T1000 (cell line): ENCODE measurements around the gene ARID1B.

ENCODE experiments used
- DNase-seq: peaks from one replicate; lab custom pipeline; 2025; ENCODE audit warnings: mixed read lengths; lab: John Stamatoyannopoulos, UW

ARID1B gene

DNA sequence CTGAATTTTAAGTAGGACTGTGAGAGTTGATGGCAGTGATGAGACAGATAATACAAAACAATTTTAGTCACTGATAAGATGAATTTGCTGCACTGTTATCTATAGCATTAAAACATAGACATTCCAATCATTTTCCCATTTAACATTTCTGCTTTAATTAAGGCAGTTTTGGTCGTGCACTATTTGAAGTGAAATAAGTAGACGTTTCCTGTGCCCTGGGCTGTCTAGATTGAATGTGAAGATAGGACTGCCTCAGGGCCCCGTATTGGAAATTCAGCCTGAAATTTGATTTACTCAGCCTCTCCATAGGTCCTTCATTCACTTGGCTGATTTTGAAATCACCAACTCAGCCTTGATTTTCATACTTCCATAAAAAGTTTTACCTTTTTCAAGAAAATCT lies 48.3 kb downstream of the ARID1B start:
- DNase-seq = no peak

DNA sequence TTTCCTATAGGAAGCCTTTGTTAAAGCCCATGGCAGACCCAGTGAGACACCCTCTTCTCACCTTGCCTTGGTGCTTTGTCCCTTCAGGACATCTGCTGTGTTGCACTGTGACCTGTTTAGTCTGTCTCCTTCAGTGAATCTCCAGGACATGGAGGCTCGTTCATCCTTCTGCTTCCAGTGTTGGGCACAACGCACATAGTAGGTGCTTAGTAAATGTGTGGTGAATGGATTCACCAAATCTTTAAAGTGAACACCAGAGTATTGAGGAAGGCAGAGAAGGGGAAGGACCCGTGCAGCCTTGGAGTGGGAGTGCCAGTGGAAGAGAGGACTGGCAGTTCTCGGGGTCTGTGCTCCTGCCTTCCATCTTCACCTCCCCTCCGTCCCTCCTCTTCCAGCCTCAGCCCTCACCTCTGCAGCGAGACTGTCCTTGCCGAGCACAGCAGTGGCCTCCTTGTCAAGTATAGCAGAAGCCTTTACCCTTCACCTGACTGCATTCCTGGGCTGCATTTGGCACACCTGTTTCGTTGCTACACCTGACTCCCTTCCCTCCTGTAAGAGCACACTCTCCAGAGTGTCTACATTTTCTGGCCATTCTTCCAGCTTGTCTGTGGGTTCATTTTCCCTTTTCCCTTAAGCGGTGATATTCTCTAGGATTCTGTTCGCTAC lies 49.2 kb downstream of the ARID1B start:
- DNase-seq = no peak

DNA sequence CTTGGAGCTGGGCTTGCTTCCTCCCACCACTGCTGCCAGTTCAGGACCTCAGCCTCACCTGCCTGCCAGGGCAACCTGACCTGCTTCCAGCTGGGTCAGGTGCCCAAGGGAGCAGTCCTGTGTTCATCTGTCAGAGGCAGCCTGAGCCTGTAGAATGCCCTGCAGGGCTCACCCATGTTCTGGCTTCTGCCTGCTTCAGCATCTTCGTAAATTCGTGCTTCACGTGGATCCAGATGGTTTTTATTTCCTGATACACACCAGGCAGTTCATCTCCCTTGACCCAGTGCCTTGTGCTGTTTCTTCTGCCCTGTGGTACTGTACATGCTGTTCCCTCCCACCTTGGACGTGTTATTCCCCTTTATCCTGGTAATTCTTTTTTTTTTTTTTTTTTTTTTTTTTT lies 50.2 kb downstream of the ARID1B start:
- no peak for DNase-seq

DNA sequence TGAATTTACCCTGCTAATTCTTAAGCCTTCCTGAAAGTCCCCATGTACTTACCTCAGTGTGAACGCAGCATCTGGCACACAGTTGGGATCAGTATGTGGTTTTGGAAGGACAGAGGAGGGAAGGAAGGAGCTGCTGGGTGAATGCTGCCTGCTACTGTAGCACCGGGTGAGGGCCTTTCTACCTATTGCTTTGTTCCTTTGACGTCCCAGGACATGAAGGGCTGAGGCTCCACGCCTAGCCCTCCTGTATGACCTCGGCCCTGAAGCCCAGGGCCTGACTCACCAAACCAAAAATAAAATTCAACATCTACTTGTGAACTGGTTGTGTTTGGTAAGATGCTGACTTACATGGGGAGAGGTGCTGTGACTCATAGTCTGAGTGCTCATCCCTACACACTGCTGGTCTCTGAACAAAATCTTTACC lies 51.1 kb downstream of the ARID1B start:
- peak; percentile 32 for DNase-seq

DNA sequence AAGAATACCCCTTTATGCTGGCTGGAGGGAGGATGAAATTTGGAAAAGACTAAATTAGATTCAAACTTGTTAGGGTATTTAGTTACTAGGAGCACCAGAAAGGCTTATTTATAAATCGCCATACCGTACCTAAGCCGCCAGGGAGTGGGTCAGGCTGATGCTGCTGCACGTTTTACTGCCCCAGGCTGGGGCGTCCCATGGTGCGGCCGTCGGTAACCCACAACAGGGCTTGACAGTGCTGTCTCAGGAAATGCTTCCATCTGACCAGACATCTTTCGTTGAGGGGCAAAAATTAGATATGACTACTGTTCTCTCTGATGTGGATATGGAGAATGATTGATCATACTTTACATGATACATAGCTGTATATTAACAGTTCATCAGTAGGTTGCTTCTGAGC lies 52.9 kb downstream of the ARID1B start:
- no peak for DNase-seq

DNA sequence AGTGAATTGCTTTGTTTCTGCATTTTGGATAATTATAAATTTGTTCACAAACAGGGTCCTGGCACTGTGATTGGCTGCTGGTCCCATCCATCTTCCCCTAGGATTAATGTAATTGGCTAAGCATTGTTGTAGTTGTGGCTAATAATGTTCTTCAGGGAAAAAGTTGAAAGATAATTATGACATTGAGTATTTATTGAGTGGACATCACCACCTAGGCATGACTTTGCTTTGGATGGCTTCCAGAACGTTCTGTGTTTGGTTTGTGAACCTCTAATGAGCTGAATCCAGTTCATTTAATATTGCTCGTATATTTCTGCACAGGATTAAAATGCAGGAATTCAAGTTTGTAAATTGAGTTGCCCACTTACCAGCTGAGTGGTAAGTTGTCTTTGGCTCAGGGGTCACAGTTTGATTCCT lies 55.1 kb downstream of the ARID1B start:
- no peak for DNase-seq

DNA sequence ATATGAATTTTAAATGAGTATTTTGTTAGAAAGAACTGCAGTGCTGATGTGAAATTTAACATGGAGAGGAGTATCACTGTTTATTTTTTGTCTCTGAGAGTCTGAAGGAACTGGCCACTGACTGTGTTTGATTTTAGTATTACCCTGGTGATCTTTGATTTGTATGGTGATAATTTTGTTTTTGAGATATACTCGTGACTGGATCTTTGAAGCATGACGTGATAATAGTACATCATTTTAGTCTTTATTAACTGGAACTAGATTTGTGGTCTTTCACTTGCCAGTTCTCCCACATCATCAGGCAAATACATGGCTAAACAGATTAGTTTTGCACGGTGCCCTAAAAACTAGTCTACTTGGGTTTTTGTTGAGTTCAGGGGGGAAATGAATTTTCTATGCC lies 55.5 kb downstream of the ARID1B start:
- DNase-seq = no peak

DNA sequence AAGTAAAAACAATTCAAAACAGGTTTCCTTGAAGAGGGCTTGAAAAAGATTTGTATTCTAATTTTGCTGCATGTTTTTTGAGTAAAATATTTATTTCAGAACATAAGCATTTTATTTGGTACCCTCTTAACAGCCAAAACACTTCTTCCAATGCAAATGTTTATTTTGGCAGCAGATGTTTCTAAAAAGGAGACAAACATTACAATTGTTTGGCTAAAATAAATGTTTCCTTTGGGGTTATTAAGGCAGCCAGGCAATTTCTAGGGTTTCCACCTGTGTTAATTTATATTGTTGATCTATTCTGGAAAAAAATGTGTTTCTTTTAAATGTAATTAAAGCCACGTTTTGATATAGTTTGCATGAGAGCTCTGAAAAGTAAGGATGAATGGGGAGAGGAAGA lies 56.6 kb downstream of the ARID1B start:
- DNase-seq = no peak

DNA sequence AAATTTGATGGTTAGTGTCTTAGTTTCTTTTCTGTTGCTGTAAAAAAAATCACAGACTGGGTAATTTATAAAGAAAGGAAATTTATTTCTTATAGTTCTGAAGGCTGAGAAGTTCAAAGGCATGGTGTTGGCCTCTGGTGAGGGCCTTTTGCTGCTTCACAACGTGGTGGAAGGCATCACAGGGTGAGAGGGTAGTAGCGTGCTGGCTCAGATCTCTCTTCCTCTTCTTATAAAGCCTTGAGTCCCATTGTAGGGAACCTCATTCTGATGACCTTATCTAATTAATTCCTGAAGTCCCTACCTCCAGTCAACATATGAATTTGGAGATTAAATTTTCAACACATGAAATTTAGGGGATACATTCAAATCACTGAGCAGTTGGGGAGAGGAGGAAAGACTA lies 62.0 kb downstream of the ARID1B start:
- no peak for DNase-seq

DNA sequence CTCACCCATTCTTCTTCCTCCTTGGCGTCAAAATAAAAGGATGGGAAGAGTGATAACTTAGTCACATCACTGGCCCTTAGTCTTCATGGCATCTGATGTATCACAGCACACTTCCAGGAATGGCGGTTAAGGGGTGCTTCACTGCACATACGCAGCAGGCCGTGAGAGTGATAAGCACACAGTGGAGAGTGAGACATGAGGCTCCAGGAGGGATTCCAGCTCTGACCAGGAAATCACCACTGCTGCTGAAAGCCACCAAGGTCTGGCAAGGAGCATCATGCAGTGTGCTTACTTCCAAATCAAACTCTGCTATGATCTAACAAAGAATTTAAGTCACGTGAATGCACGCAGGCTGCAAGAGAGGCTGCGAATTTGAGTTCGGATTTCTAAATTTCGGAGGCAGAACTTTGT lies 62.4 kb downstream of the ARID1B start:
- DNase-seq = no peak

DNA sequence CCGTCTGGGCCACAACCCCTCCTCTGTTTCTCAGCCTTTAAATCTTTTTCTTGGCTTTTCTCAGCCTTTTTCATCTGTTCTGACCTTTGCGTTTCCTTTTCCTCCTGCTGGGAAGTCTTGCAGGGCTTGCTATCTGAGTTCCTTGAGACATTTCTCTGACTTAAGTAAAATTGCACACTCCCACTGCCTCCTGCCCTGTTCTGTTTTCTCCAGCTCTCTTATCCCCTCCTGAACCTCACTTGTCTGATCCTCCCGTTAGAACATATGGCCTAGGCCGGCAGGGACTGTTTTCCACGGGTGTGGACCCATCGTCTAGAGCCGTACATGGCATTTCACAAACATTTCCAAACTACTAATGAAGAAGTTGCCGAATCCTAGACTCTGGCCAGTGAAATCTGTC lies 63.0 kb downstream of the ARID1B start:
- no peak for DNase-seq

DNA sequence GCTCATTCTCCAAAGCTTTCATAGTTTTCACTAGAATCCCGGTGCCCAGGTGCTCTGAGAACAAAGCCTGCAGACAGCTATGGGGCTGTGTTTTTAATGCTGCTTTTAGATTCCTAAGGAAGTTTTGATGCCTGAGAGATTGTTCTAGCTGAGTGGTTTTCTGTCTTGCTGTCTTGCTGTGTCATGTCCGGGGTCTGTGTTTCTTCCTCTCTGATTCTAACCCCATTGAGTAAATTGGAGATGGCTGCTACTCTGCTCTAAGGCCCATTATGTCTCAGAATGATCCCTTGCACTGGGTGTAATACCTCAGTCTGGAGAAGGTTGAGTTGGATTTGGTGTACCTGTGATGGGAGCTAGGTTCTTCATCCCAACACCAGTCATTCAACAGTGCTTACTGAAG lies 63.4 kb downstream of the ARID1B start:
- no peak for DNase-seq

DNA sequence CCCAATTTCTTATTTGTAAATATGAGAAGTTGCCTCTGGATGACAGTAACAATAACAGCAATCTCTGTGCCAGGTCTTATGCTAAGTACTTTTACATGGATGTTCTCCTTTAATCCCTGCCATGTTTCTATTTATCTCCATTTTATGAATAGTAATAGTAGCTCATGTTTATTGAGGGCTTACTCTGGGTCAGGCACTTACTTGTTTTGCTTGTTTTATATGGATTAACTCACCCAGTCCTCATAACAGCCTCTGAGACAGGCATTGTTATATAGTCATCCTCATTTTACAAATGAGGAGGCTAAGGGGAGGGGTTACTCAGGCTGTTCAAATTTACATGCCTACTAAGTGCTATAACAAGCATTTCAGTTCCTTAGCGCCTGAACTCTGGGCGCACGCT lies 64.3 kb downstream of the ARID1B start:
- DNase-seq = no peak

DNA sequence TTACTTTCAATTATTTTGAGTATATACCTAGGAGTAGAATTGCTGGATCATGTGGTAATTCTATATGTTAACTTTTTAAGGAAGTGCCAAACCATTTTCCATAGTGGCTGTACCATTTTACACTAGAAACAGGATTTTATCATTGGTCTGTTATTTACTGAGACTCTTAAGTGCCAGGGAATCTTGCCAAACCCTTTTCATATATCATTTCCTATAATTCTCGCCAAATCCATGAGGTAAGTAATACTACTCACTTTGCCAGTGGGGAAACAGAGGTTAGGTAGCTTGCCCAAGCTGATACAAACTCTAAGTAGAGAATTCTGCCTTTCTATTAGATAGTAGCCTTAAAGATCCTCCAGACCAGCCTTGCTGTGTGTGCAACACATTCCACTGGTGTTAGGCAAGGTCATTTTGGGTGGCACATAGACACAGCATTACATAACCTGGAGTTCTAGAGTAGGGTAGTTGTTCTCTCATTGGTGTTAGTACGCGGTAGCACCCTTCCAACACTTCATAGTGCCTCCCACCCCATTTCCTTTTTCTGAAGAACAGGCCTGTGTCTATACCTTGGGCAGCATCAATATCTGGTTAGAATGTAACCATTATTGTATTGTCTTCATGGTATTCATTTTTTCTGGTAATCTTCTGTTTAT lies 65.5 kb downstream of the ARID1B start:
- no peak for DNase-seq

DNA sequence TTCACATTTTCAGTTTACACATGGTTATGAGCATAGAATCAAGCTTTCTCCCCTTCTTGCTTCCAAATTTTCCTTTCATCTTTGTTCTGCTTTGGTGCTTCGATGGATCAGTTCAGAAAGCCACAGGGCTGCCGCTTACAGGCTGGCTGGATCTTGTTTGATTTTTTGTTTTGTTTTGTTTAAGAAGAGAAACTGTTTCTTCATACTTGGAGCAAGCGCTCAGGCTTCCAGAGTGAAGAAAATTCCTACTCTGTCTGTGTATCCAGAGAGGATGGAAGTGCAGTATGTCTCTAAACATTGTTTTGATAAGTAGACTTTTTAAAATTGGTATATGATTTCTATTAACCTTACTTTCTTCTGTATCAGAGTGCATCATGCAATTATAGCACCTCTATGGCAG lies 66.9 kb downstream of the ARID1B start:
- DNase-seq = no peak

DNA sequence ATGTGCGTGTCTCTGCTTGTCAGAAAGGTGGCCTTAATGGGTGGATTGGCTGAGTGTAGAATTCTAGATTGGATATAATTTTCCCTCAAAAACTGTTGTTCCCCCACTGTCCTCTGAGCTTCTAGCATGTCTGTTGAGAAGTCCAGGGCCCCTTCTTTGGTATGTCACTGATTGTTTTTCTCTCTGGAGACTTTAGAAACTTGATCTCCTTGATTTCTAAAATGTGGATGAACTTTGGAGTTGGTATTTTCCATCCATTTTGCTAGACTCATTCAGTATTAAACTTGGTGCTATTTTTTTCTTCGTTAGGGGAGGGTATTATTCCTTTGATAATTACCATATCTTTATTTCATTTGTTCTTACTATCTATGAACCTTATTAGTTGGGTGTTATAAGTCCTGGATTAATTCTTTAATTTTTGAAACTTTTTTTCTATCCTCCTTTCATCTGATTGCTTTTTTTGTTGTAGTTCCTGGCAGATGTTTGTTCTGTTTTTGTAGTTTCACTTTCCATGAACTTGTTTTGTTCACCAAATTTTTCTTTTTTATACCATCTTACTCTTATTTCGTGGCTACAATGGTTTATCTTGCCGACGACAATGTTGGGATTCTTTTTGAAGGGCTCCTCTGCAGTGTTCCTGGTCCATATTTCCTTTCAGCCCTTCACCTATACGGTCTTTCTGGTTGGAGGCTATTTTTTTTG lies 68.4 kb downstream of the ARID1B start:
- DNase-seq = no peak

DNA sequence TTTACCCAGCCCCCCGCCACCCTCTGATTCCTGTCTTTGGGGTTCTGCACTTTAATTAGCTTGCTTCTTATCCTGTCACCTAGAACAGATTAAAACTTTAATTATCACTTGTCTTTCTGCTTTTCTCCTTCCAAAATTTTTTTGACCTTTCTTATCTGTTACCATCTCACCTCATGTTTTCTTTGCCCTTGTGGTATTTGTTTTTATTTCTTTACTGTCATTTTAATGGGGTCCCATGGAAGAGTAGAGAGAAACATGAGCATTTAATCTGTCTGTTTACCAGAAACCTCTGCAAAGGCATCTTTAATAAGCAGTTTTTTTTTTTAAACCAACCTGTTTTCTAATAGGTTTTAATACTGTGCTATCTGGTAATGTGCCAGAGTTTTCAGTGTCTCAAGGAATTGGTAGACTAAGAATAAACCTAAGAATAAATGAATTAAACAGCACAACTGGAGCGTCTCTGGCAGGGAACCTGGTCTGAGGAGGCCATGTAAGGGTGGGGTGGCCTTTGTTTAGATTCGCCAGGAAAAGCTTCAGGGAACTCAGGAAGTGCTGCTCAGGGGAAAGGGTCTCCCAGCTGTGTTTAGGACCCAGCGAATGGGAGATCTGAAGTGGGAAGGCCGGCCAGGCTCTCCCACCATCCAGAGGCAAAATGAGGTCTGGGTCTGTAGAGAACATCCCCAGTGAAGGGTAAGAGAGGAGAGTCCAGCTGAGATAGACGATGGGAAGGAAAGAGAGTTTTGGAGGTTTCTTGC lies 69.8 kb downstream of the ARID1B start:
- DNase-seq = no peak

DNA sequence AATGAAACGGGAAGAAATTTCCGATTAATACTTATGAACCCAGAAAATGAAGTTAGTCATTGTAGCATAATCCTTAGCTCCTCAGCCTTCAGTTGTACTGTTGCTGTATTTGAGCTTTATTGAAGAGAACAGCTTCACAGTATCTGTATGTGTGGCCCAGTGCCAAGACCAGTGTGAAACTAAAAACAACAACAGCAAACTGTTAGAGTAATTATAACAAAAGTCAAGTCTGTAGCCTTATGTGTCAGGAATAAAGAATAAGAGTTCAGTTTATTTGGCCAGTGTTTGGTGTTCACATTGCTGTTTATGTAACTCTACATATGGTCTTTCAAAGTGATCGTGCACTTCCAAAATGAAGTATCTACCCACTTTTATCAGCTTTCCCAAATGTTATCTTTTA lies 70.9 kb downstream of the ARID1B start:
- DNase-seq = no peak

DNA sequence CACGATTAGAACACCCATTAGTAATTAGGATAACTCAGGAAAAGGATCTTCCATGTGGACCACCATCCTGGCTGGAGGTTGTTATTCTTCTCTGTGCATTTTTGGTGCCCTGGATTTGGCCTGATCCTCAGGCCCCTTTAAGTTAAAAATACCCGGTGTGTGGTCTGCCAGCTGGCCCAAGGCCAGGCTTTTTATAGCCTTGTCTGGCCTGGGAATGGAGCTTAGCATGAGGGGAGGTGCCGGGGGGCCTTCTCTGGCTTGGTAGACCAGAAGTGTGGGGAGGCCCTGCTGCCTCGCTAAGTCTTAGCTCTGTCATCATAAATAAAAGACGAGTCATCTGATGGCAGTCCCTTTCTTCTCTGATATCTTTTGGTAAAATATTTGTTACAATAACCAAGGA lies 71.4 kb downstream of the ARID1B start:
- DNase-seq = no peak

DNA sequence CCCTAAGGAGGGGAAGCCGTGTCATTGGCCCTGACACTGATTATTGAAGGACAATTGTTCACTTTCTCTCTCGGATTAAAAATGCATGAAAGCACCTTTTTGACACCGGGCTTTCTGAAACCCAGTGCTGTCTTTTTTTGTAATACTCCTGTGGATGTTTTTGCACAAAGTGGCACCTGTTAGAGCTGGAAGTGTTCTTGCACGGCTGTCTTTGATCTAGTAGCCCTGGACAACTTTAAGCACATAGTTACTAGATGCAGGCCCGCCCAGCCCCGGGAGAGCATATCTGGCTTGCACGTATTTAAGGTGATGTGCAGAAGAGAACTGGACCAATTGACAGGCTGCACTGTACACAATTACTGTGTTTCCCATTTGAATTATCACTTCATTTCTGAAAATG lies 72.6 kb downstream of the ARID1B start:
- DNase-seq = no peak

DNA sequence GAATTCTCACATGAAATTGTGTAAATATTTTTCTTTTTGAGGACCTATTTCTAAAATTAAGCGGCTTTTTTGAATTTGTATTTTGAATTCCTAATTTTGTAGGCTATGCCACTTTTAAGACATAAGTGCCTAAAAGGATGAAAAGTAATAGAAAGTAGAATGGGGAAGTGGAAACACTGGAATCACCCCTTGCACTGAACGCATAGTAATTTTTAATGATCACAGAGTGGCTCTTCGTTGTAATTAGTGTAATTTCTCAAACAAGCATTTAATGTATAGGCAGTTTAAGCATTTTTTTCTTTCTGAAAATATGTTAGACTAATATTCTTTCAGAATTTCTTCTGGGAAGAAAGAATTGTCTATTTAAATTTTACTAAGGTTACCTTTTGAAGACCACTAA lies 73.2 kb downstream of the ARID1B start:
- DNase-seq = no peak

DNA sequence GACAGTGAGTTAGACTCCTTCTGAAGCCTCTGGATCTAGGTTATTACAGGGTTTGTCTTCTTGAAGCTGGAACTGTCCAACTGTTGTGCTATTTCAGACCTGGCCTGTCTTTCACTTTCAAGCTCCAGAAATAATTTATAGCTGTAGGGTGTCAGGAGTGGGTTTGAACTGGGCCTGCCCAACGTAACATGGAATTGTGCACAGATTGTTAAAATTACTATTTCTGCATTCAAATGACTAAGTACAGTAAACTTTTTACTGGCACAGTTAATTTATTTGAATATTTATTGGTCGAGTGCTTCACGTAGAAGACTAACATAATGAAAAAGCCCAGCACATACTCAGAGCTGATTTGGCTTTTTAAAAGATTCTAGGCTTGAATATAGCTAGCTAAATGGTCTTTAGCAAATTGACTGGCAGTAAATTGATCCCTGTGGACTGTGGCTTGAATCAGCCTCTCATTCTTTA lies 74.3 kb downstream of the ARID1B start:
- no peak for DNase-seq
